H9 (cell line): ENCODE measurements around the gene TYMP. TPM values are rescaled to one million over a fixed set of nuclear protein-coding genes. Genes with fewer than 3 reads are reported as not detected.

Experiments used
- DNase-seq: peaks from one replicate; pipeline ENCODE4 v3.0.0-alpha.2; 2017
- H2AFZ ChIP-seq: one replicate; pipeline ENCODE4 v1.6.1; 2013; ENCODE audit warnings: mild to moderate bottlenecking, low read length, control low read depth, moderate library complexity
- H2AK5ac ChIP-seq: 2 replicates; pipeline ENCODE4 v1.6.1; 2013; ENCODE audit warnings: low read length, control low read depth, mixed read lengths; ENCODE audit not compliant: insufficient read length
- H2BK120ac ChIP-seq: one replicate; pipeline ENCODE4 v1.6.1; 2013; ENCODE audit warnings: low read depth, mild to moderate bottlenecking, low read length, control low read depth, inconsistent platforms; ENCODE audit not compliant: poor library complexity, severe bottlenecking
- H2BK12ac ChIP-seq: 2 replicates; pipeline ENCODE4 v1.6.1; 2013; ENCODE audit warnings: low read length, control low read depth, mixed read lengths, low read depth; ENCODE audit not compliant: insufficient read length
- H2BK15ac ChIP-seq: 2 replicates; pipeline ENCODE4 v1.6.1; 2013; ENCODE audit warnings: low read depth, low read length, control low read depth
- H2BK20ac ChIP-seq: one replicate; pipeline ENCODE4 v1.6.1; 2013; ENCODE audit warnings: low read depth, mild to moderate bottlenecking, low read length, control low read depth, inconsistent platforms; ENCODE audit not compliant: poor library complexity, severe bottlenecking
- H2BK5ac ChIP-seq: 2 replicates; pipeline ENCODE4 v1.6.1; 2013; ENCODE audit warnings: low read length, control low read depth, mixed read lengths; ENCODE audit not compliant: insufficient read length
- H3K14ac ChIP-seq: 2 replicates; pipeline ENCODE4 v1.6.1; 2013; ENCODE audit warnings: low read length, control low read depth; ENCODE audit not compliant: insufficient read depth
- H3K18ac ChIP-seq: 2 replicates; pipeline ENCODE4 v1.6.1; 2013; ENCODE audit warnings: low read depth, mild to moderate bottlenecking, mixed read lengths, low read length, control low read depth; ENCODE audit not compliant: insufficient read length
- H3K23ac ChIP-seq: 2 replicates; pipeline ENCODE4 v1.6.1; 2013; ENCODE audit warnings: low read length, control low read depth, mixed read lengths, low read depth; ENCODE audit not compliant: insufficient read length
- H3K23me2 ChIP-seq: 2 replicates; pipeline ENCODE4 v1.6.1; 2013; ENCODE audit warnings: low read depth, mild to moderate bottlenecking, mixed read lengths, low read length, control low read depth; ENCODE audit not compliant: insufficient read length, poor library complexity, severe bottlenecking
- H3K27ac ChIP-seq: 2 replicates; pipeline ENCODE4 v1.5.1; 2013; ENCODE audit warnings: low read length, control low read depth, mixed read lengths, low read depth; ENCODE audit not compliant: insufficient read length
- H3K27me3 ChIP-seq: 2 replicates; pipeline ENCODE4 v1.6.1; 2013; ENCODE audit warnings: low read length, control low read depth, inconsistent platforms; ENCODE audit not compliant: insufficient read depth
- H3K4ac ChIP-seq: 2 replicates; pipeline ENCODE4 v1.6.1; 2013; ENCODE audit warnings: low read depth, mild to moderate bottlenecking, control low read depth, inconsistent platforms, low read length, moderate library complexity
- H3K4me1 ChIP-seq: 2 replicates; pipeline ENCODE4 v1.6.1; 2013; ENCODE audit warnings: low read length, control low read depth, inconsistent platforms; ENCODE audit not compliant: insufficient read depth
- H3K4me2 ChIP-seq: 2 replicates; pipeline ENCODE4 v1.6.1; 2013; ENCODE audit warnings: low read length, control low read depth, mixed read lengths; ENCODE audit not compliant: insufficient read length, insufficient read depth
- H3K56ac ChIP-seq: 2 replicates; pipeline ENCODE4 v1.6.1; 2013; ENCODE audit warnings: low read depth, mild to moderate bottlenecking, mixed read lengths, low read length, control low read depth; ENCODE audit not compliant: insufficient read length
- H3K79me1 ChIP-seq: 2 replicates; pipeline ENCODE4 v1.6.1; 2013; ENCODE audit warnings: low read depth, mild to moderate bottlenecking, moderate library complexity, low read length, control low read depth, inconsistent platforms; ENCODE audit not compliant: insufficient read depth, poor library complexity, severe bottlenecking
- H3K79me2 ChIP-seq: 2 replicates; pipeline ENCODE4 v1.6.1; 2013; ENCODE audit warnings: low read length, control low read depth, inconsistent platforms; ENCODE audit not compliant: insufficient read depth
- H3K9ac ChIP-seq: 2 replicates; pipeline ENCODE4 v1.6.1; 2013; ENCODE audit warnings: low read length, control low read depth, mixed read lengths; ENCODE audit not compliant: insufficient read length; ENCODE audit errors: extremely low read depth
- H3K9me3 ChIP-seq: one replicate; pipeline ENCODE4 v1.6.1; 2013; ENCODE audit warnings: low read depth, low read length, inconsistent platforms; ENCODE audit not compliant: control insufficient read depth
- H3T11ph ChIP-seq: one replicate; pipeline ENCODE4 v1.6.1; 2013; ENCODE audit warnings: mild to moderate bottlenecking, low read length, control low read depth, inconsistent platforms
- H4K20me1 ChIP-seq: one replicate; pipeline ENCODE4 v1.6.1; 2013; ENCODE audit not compliant: control insufficient read depth, insufficient read length, insufficient read depth
- H4K5ac ChIP-seq: 2 replicates; pipeline ENCODE4 v1.6.1; 2013; ENCODE audit warnings: low read depth, mild to moderate bottlenecking, mixed read lengths, low read length, control low read depth; ENCODE audit not compliant: insufficient read length
- H4K8ac ChIP-seq: replicated peaks from 2 replicates; pipeline ENCODE4 v1.6.1; 2013; ENCODE audit warnings: low read length, control low read depth, mixed read lengths, low read depth; ENCODE audit not compliant: insufficient read length
- H4K91ac ChIP-seq: 2 replicates; pipeline ENCODE4 v1.6.1; 2013; ENCODE audit warnings: low read depth, mild to moderate bottlenecking, moderate library complexity, mixed read lengths, low read length, control low read depth; ENCODE audit not compliant: insufficient read length
- H3K27ac Mint-ChIP-seq, 3 experiments: 2 replicates in 2 of 3; 3 replicates in 1 of 3; pipeline ENCODE4 v1.8.0; 2020 to 2021; ENCODE audit warnings: mixed read lengths in 3 of 3, mild to moderate bottlenecking in 1 of 3, moderate library complexity in 1 of 3
- H3K27me3 Mint-ChIP-seq: 2 replicates; pipeline ENCODE4 v1.8.0; 2021; ENCODE audit warnings: low read depth, mild to moderate bottlenecking, moderate library complexity, mixed read lengths
- H3K36me3 Mint-ChIP-seq, 3 experiments: 2 replicates in 2 of 3; 3 replicates in 1 of 3; pipeline ENCODE4 v1.8.0; 2020 to 2021; ENCODE audit warnings: low read depth in 3 of 3, mixed read lengths in 3 of 3; ENCODE audit not compliant: insufficient read depth in 1 of 3
- H3K4me1 Mint-ChIP-seq, 2 experiments: 2 replicates each; pipeline ENCODE4 v1.8.0; 2020; ENCODE audit warnings: mixed read lengths in 2 of 2
- H3K4me3 Mint-ChIP-seq, 2 experiments: 2 replicates in 1 of 2; 3 replicates in 1 of 2; pipeline ENCODE4 v1.8.0; 2020 to 2021; ENCODE audit warnings: mild to moderate bottlenecking in 2 of 2, mixed read lengths in 2 of 2, moderate library complexity in 1 of 2
- H3K9me3 Mint-ChIP-seq, 2 experiments: 2 replicates in 1 of 2; 3 replicates in 1 of 2; pipeline ENCODE4 v1.8.0; 2020; ENCODE audit warnings: mild to moderate bottlenecking in 2 of 2, mixed read lengths in 2 of 2, moderate library complexity in 1 of 2
- WGBS: extraction: QIAGEN DNeasy Blood & Tissue Kit; methylation state at CpG from one replicate; pipeline ENCODE4 v1.1.7; 2013; ENCODE audit warnings: missing lambda C conversion rate, low lambda C conversion rate, mixed read lengths; ENCODE audit not compliant: insufficient read length; ENCODE audit errors: extremely low coverage; 5-methylcytosine and 5-hydroxymethylcytosine counted together
- total RNA-seq: library from RNA; stranded (reverse); gene quantifications from 2 replicates; pipeline ENCODE4 v1.2.1, GENCODE V29; 2021
- TF ChIP-seq, protein P1 (sequence below): fragments of 200-600 bp; sonication (generic); conservative IDR thresholded peaks from 3 replicates; pipeline ENCODE4 v1.8.0; 2021; ENCODE audit warnings: antibody characterized with exemption, mild to moderate bottlenecking

The TYMP gene
- total RNA-seq, 1 experiment from 2014 or later: 1.0 TPM

DNA sequence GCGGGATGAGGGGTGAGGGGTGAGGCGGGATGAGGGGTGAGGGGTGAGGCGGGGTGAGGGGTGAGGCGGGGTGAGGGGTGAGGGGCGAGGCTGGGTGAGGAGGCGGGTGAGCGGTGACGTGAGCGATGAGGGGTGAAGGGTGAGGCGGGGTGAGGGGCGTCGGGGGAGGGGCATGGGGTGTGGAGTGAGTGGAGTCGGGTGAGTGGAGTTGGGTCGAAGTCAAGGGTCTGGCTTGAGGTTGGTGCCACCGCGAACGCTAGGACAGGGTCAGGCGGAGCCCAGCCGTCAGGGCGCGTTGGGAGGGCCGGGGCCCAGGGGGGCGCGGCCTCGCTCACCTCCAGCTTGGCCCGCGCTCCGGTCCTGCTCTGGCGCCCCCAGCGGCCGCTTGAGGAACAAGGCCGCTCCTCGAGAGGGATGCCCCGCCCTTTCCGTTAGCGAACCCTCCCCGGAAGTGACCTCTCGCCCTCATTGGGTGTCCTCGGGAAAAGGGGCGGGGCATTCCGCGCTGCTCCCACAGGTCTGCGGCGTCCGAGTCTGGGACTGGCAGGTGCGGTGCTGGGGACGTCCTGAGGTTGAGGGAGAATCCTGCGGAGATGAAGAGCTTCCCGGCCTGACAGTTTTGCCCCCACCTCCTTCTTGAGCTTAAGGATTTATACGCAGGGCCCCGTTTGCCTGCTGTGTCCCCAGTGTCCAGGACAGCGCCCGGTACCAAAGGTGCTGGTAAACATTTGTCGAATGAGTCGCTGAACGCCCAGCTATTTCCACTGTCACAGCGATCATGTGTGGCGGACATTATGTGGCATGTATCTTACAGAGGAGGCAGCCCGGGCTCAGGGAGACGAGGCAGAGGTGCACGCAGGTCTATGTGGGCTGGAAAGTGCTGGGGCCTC, 33.0 kb upstream of the TYMP start, which contains the start of gene SYCE3:
SYCE3 (minus strand) TSS at position 397 of the 890 bp plus-strand sequence. CDS start 6,514 bp downstream, outside the sequence.
- H2BK120ac ChIP-seq: no peak within 1 kb of the TSS
- Mint-ChIP-seq H3K4me1 (peaks cover 9 to 10% of the 10 kb centered on the region in 2 experiments), H3K36me3 (peaks cover 0 to 3% (median 2%) of the 10 kb centered on the region in 3 experiments; a peak in 4 of 7 replicates), H3K27ac (no peak within 1 kb of the TSS), H3K9me3 (no peaks in the 10 kb centered on the region), H3K27me3 (peaks cover 43% of the 10 kb centered on the region), H3K4me3 (peak within 1 kb of the TSS; percentile 81 to 91)
- H4K20me1 ChIP-seq: no peaks in the 10 kb centered on the region
- no peak within 1 kb of the TSS for H3K4ac ChIP-seq
- H3K4me2 ChIP-seq: peak within 1 kb of the TSS; percentile 91
- H3K27ac ChIP-seq: no peak within 1 kb of the TSS
- no peak within 1 kb of the TSS for H2BK12ac ChIP-seq
- H3T11ph ChIP-seq: no peak within 1 kb of the TSS
- no peak within 1 kb of the TSS for H2AFZ ChIP-seq
- no peak within 1 kb of the TSS for H4K91ac ChIP-seq
- DNase-seq: peak; percentile 97
- H3K14ac ChIP-seq: no peak within 1 kb of the TSS
- H3K79me2 ChIP-seq: no peaks in the 10 kb centered on the region
- H4K8ac ChIP-seq: no peak within 1 kb of the TSS
- H4K5ac ChIP-seq: no peak within 1 kb of the TSS
- no peak within 1 kb of the TSS for H2BK15ac ChIP-seq
- H2BK20ac ChIP-seq: no peak within 1 kb of the TSS
- H3K27me3 ChIP-seq: no peaks in the 10 kb centered on the region
- H3K9ac ChIP-seq: peak within 1 kb of the TSS; percentile 9
- WGBS: no CpG with 5 or more reads among the region's 61 CpGs
- no peaks in the 10 kb centered on the region for H3K9me3 ChIP-seq
- H3K56ac ChIP-seq: no peak within 1 kb of the TSS
- TF ChIP-seq, protein P1, sequence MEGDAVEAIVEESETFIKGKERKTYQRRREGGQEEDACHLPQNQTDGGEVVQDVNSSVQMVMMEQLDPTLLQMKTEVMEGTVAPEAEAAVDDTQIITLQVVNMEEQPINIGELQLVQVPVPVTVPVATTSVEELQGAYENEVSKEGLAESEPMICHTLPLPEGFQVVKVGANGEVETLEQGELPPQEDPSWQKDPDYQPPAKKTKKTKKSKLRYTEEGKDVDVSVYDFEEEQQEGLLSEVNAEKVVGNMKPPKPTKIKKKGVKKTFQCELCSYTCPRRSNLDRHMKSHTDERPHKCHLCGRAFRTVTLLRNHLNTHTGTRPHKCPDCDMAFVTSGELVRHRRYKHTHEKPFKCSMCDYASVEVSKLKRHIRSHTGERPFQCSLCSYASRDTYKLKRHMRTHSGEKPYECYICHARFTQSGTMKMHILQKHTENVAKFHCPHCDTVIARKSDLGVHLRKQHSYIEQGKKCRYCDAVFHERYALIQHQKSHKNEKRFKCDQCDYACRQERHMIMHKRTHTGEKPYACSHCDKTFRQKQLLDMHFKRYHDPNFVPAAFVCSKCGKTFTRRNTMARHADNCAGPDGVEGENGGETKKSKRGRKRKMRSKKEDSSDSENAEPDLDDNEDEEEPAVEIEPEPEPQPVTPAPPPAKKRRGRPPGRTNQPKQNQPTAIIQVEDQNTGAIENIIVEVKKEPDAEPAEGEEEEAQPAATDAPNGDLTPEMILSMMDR: peak; percentile 97
- H3K18ac ChIP-seq: no peak within 1 kb of the TSS
- no peak within 1 kb of the TSS for H2AK5ac ChIP-seq
- no peak within 1 kb of the TSS for H3K23ac ChIP-seq
- H2BK5ac ChIP-seq: no peak within 1 kb of the TSS
- no peaks in the 10 kb centered on the region for H3K79me1 ChIP-seq
- H3K23me2 ChIP-seq: no peaks in the 10 kb centered on the region
- no peaks in the 10 kb centered on the region for H3K4me1 ChIP-seq
